Measurements from ENCODE around the gene CCDC183.

Gene CCDC183

GRCh38 chr9:136850866-136851775, 55.0 kb downstream of the CCDC183 start:
- no peak for FAIRE-seq

- no peak for FAIRE-seq
These were observed 56.0 kb downstream of the CCDC183 start, which contains the start of gene MAMDC4 for GRCh38 chr9:136851941-136852663. Gene MAMDC4 (plus strand): TSS chr9:136852346. CDS start chr9:136852417, 71 bp downstream.

DNA sequence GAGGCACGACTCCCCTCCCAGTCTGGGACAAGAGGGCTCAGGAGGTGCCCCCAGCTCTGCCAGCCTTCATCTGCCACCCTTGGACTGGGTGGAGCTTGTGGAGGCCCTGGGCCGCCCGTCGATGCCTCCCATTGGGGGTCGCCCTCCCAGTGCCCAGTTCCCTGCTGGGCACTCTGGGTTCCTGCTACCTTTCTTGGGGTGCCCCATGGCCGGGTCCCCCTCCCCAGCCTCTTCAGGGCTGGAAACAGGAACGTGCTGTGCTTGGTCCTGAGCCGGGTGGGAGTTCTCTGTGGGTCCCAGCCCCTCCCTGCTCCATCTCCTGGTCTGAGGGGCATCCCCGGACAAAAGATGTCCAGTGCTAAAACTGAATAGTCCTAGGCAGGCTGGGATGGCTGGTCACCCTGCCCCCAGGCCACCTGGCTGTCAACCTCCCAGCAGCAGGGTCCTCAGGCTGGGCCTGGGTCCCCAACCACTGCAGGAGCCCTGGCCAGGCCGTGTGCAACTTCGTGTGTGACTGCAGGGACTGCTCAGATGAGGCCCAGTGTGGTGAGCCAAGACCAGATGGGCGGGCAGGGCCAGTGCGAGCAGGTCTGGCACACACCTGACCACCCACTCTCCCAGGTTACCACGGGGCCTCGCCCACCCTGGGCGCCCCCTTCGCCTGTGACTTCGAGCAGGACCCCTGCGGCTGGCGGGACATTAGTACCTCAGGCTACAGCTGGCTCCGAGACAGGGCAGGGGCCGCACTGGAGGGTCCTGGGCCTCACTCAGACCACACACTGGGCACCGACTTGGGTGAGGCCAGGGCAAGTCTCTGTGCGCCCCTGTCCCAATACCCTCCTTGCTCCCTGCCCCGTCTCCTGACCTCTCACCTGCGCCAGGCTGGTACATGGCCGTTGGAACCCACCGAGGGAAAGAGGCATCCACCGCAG, 56.8 kb downstream of the CCDC183 start:
- FAIRE-seq = no peak

DNA sequence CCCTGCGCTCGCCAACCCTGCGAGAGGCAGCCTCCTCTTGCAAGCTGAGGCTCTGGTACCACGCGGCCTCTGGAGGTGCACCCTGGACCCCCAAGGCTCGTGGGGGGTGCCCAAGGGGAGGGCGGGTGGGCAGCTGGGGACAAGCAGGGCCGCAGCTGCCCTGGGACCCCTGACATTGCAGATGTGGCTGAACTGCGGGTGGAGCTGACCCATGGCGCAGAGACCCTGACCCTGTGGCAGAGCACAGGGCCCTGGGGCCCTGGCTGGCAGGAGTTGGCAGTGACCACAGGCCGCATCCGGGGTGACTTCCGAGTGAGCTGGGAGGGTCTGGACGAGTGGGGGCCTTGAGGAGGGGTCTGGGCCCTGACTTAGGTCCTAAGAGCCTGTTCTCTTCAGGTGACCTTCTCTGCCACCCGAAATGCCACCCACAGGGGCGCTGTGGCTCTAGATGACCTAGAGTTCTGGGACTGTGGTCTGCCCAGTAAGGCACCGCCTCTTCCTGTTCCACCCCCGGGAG, 57.5 kb downstream of the CCDC183 start:
- no peak for FAIRE-seq

- no peak for FAIRE-seq
These were observed 58.1 kb downstream of the CCDC183 start for GRCh38 chr9:136854113-136854841.

- FAIRE-seq = no peak
These were observed 58.8 kb downstream of the CCDC183 start for GRCh38 chr9:136854842-136855460.

DNA sequence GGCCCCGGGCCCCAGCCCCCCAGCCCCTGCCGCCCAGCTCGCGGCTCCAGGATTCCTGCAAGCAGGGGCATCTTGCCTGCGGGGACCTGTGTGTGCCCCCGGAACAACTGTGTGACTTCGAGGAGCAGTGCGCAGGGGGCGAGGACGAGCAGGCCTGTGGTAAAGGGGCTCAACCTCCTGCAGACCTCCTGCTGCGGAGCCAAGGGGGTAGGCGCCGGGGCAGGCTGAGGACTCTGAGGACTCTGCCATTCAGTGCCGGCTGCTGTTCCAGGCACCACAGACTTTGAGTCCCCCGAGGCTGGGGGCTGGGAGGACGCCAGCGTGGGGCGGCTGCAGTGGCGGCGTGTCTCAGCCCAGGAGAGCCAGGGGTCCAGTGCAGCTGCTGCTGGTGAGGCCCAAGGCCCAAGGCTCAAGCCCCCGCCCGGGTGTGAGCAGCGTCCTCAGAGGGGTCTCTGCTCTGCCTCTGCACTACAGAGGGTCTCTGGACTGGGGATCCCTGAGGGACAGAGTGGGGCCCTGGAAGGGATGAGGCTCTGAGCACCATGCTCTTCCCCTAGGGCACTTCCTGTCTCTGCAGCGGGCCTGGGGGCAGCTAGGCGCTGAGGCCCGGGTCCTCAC, 59.4 kb downstream of the CCDC183 start:
- no peak for FAIRE-seq

DNA sequence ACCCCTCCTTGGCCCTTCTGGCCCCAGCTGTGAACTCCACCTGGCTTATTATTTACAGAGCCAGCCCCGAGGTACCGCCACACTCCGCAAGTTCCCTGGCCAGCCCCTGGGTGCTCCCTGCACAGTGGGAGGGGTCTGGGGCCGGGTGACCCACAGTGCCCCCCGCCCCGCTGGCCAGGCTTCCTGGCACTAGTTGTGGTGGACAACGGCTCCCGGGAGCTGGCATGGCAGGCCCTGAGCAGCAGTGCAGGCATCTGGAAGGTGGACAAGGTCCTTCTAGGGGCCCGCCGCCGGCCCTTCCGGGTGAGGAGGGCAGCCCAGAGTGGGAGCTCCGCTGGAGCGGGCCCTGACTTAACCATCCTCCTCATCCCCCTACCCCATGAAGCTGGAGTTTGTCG, 59.9 kb downstream of the CCDC183 start:
- FAIRE-seq = no peak

- FAIRE-seq = no peak
These were observed 60.5 kb downstream of the CCDC183 start for GRCh38 chr9:136856541-136857141.

DNA sequence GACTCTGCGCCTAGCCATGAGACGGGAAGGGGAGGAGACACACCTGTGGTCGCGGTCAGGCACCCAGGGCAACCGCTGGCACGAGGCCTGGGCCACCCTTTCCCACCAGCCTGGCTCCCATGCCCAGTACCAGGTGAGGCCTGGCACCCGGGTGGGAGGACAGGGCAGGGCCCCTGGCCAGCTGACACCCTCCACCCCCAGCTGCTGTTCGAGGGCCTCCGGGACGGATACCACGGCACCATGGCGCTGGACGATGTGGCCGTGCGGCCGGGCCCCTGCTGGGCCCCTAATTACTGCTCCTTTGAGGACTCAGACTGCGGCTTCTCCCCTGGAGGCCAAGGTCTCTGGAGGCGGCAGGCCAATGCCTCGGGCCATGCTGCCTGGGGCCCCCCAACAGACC, 61.0 kb downstream of the CCDC183 start:
- no peak for FAIRE-seq
